Measurements from ENCODE around the gene HSPA12B.

The HSPA12B gene

DNA sequence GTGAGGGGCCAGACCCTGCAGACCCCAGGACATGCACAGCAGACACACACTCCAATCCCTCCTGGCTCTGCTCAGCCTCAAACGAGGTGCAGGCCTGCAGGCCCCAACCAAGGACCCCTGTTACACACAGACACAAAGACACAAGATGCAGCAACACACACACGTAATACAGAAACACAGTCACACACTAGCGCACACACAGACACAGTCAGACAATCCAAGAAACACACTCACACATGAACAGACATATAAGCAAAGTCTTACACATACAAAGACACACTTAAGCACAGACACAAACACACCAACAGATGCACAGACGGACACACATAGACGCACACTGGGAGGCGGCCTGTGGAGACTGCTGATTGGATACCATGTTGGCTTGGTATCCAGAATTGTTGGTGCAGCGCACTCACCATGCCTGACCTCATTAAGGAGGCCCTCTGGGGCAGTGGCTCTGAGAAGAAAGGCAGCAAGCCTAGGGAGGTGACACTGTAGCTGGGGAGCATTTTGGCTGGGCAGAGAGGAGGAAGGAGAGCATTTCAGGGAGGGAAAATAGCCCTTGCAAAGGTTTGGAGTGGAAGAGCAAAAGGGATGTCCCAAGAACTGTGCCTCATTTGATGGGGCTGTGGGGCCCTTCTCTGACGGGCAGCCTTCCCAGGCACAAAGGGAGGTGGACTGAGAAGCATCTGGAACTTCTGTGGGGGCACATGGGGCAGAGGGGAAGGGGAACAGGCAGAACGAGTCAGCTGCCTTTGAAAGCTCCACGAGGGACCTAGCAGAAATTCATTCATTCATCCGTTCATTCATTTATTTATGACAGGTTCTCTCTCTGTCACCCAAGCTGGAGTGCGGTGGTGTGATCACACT is 1.4 kb upstream of the HSPA12B start:
- DNase-seq: no peak

DNA sequence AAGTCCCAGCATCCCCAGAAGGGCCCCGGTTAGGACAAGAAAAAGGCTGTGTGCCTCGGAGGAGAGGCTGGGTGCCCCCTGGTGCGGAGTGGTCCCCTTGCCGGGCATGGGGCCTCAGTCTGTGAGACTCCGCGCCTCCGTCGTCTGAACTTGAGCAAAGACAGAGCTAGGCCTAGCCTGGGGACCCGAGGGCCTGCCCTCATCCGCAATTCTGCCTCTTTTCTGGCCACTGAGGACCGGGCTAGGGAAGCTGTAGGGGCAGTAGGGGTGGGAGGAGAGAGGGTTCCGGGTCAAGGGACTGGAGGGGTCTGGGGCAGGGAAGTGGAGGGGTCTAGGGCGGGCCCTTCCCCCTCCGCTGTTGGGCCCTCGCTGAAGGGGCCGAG is 550 bp upstream of the HSPA12B start:
- DNase-seq: no peak

DNA sequence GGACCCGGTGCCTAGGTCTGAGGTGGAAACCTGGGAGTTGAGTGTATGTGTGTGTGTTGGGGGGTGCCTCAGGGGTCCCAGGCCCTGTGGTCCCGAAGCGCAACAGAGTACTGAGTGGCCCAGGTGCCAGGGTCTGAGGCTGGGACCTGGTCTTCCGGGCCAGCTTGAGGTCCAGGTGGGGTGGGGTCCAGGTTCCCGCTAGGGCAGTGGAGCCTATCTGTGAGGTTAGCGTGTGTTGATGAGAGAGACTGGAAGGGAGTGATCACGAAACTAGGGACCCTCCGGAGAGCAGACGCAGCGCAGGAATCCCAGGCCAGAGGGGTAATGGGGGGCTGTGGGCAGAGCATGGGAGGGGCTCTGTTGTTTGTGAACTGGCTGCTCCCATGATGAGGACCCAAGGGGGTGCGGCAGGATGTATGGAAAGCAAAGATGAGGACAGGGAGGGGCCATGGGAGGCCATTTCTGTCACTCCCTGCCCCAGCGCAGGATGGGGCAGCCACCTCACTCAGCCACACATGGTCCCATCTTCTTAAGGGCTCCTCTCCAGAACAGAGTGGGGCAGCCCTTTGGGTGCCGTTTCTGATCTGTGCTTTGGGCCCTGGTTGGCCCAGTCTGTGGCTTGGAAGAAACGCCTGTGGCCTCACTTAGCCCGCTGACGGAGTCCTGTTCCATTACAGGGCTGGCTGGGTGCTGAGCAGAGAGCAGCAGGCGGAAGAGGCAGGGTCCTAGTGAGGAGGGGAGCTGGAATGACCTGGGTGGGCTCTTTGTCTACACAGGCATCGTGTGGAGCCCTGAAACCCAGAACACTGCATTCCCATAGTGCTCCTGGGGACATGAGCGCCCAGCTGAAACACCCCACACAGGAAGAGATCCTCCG is 872 bp downstream of the HSPA12B start:
- DNase-seq: no peak

DNA sequence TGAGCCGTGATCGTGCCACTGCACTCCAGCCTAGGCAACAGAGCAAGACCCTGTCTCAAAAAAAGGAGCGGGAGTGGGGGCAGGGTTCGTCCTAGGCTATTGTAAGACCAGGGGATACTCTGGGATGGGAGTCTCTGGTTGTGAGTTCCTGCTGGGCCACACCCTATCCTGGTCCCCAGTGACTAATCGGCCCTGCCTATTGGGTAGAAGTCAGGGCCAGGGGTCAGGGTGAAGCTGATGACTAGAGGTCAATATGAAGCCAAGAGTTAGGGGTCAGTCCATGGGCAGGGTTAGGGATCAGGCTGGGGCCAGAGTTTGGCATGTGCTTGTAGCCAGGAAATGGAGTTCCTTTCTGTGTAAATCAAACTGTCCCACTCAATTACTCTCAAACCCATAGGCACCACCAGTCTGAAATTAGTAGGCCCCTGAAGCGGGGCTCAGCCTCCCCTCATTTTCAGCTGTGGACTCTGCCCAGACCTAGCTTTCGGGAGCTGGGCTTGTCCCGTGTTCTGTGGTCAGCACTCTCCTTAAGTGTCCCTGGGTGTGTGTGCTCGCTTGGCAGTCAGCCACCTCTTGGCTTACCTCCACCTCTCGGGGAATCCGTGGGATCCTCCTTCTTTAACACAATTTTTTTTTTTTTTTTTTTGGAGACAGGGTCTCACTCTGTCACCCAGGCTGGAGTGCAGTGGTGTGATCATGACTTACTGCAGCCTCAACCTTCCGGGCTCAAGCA is 1.8 kb downstream of the HSPA12B start:
- DNase-seq: no peak

DNA sequence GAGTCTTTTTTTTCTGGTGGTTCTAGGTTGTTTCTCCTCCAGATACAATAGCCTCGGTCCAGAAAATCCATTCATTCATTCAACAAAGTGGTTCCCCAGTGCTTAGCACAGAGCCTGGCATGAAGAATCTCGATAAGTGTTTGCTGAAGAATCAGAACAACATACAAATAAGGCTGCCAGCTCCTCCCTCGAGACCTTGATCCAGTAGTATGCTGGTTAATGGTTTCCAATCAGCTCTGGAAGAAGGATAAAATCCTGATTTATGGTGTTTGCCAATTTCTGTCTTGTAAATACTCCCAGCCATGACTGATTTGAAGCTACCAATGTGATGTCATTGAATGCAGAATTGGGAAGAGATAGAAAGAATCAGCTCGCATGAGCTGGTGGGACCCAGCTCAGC is 3.3 kb downstream of the HSPA12B start:
- no peak for DNase-seq

DNA sequence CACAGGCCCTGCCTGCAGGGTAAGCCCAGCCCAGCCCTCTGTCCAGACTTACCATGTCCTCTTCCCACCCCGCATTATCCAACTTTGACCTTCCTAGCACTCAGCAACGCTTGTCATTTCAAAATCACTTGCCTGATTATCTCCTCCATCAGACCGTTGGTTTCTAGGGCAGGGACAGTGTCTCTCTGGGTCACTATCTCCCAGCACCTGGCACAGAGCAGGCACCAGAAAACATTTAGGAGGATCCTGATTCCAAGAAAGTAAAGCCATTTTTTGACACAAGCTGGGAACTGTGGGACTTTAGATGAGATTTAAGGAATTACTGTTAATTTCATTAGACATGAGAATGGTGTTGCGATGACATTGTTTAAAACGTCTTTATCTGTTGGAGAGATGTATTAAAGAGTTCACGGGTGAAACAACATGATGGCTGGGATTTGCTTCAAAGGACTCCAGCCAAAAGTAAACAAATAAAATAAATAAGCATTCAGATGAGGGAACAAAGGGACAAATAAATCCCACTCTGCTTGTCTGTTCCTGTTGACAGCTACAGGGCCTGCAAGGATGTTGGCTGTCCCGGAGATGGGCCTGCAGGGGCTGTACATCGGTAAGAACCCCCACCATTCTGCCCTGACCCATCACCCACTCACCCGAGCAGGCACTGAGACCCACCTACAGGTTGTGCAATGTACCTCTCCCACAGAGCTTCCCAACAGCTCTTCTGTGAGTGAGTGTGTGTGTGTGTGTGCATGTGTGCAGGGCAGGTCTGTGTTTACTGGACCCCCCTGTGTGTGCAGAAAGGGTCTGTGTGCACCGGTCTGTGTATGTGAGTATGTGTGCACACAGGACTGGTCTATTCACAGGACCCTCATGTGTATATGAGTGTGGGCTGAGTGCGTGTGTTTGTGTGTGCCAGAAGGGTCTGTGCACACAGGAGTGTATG is 5.9 kb downstream of the HSPA12B start:
- DNase-seq: no peak

DNA sequence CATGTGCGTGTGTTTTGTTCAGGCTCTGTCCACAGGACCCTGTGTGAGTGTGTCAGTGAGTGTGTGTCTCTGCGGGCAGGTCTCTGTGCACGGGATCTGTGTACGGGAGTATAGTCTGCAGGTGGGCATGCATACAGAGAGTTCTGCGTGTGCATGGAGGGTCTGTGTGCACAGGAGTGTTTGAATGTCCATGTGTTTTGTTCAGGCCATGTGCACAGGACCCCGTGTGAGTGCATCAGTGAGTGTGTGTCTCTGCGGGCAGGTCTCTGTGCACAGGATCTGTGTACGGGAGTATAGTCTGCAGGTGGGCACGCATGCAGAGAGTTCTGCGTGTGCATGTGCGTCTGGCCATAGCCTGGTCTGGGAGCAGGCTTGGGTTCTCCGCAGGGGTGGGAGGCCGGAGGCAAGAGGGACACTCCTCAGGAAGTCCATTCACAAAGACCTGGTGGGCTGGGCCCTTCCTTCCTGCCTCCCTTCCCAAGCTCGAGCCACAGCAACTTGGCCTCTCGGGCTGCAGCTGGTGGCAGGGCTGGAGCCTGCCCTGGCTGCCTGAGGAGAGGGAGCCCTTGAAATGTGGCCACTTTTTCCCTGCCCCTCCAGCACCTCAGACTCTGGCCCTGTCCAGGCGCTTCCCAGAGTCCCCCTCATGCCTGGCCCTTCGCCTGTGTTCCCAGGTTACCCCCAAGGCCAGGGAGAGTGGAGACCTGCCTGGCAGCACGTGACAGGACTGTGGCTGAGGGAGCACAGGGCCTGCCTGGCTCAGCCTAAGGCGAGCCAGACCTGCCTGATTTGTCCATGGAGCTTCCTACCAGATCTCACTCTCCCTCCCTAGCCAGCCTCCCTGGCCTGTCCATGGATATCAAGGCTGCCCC is 6.8 kb downstream of the HSPA12B start:
- no peak for DNase-seq

DNA sequence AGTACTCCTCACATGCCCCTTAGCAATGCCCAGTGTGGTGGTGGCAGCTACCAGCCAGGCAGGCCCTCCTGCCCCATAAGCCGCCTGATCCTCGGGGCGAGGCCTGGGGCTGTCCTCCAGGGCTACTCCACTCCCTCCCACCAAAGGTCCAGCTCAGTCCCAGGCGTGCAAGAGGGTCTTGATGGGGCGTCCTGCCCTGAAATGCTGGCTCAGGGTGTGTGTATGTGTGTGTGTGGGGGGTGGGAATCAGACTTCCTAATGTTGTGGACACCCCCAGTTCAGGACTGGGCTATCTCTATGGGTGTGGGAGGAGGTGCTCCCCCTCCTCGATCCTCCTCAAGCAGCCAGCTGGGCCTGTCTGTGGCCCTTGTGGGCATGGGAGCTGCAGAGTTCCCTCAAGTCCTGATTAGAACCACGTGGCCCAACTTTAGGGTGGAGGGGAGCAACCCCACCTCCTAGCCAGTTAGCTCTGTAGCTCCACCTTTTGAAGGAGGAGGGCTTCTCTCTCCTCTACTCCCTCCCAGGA is 7.5 kb downstream of the HSPA12B start:
- no peak for DNase-seq

DNA sequence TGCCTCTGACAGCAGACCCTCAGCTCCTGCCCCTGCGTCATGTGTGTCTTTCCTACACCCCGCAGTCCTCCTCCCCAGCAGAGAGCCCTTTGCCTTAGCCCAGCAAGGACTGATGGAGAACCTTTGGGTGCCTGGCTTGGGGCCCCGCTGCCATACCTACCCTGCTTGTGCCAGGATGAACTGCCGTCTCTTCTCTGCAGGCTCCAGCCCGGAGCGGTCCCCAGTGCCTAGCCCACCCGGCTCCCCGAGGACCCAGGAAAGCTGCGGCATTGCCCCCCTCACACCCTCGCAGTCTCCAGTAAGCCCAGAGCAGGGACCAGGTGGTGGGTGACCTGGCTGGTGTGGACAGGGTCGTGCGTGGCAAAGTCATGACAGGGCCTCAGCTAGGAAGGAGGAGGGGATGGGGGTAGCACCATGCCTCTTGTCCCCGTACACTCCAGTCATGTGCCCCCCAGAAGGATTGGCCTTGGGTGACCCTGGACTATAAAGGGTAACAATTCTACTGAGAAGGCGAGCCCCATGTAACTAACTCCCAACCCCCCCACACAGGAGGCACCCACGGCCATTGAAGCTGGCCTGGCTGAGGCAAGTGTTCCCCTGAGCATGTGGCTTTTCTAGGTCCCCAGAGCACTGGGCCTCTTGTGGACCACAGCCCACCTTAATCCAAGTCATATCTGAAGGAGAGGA is 8.3 kb downstream of the HSPA12B start:
- no peak for DNase-seq

DNA sequence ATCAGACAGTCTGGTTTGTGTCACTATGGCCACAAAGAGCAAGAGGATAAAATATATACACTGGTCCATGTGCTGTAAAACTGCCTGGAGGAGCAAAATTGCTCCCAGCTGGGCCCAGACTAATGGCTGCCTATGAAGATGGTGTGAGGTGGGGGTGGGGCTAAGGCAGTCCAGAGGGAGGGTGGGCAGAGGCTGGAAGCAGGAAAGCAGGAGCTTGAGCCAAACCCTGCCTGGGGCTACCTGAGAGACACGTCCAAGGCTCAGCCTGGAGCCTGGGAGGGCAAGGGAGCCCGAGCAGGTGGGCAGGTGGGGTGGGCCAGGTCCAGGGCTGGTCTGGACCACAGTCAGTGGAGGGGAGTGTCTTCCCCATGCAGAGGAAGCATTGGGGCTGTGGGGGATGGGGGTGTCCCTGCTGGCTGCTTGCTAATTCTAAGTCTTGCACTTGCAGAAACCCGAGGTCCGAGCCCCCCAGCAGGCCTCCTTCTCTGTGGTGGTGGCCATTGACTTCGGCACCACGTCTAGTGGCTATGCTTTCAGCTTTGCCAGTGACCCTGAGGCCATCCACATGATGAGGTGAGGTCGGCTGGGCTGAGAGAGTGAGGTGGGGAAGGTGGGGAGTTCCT is 9.5 kb downstream of the HSPA12B start:
- DNase-seq: no peak

DNA sequence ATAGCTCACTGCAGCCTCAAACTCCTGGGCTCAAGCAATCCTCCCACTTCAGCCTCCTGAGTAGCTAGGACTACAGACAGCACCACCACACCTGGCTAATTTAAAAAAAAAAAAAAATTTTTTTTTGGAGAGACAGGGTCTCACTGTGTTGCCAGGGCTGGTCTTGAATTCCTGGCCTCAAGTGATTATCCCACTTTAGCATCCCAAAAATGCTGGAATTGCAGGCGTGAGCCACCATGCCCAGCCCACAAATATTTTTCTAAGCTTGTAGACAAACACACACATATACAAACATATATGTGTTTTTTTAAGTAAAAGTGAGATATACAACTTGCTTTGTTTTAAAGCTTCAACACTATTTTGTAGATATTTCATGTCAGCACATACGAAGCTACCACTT is 10.8 kb downstream of the HSPA12B start:
- DNase-seq: no peak

DNA sequence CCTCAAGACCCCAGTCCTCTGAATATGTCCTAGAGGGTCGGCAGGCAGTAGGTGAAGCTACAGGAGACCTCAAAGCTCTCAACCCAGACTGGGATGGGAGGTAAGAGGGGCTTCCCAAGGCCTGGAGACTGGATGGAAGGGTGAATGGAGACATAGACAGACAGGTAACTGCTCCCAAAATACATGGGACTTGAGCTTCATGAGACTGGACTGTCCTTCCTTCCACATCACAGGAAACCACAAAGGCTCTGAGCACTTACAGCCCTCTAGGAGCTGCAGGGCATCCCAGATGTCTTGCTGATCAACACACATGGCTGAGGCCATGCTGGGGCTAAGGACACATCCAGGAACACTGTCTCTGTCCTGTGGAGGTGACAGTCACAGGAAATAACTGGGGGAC is 11.6 kb downstream of the HSPA12B start:
- no peak for DNase-seq

DNA sequence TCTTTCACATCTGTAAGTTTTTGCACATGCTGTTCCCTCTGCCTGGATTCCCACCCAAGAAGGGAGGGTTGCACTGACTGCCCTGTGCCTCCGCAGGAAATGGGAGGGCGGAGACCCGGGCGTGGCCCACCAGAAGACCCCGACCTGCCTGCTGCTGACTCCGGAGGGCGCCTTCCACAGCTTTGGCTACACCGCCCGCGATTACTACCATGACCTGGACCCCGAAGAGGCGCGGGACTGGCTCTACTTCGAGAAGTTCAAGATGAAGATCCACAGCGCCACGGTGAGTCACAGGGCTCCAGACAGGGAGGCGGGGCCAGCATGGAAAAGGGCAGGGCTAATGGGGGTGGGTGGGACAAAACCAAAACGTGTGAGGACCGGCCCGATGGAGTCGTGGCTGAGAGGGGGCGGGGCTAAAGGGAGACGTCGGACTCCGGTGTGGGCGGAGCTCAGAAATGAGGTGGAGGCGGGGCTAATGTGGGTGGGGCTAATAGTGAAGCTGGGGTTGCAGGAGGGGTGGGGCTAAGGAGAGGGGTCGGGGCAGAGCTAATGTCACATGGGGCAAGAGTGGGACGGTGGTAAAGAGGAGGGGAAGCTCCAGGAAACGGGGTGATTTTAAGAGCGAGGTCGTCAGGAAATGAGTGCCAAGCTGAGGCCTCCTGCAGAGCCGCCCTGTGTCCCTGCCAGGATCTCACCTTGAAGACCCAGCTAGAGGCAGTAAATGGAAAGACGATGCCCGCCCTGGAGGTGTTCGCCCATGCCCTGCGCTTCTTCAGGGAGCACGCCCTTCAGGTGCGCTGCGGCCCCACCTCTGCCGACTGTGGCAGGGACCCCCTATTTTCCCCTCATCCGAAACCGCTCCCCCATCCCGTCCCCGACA is 12.6 kb downstream of the HSPA12B start:
- peak; percentile 83 for DNase-seq

DNA sequence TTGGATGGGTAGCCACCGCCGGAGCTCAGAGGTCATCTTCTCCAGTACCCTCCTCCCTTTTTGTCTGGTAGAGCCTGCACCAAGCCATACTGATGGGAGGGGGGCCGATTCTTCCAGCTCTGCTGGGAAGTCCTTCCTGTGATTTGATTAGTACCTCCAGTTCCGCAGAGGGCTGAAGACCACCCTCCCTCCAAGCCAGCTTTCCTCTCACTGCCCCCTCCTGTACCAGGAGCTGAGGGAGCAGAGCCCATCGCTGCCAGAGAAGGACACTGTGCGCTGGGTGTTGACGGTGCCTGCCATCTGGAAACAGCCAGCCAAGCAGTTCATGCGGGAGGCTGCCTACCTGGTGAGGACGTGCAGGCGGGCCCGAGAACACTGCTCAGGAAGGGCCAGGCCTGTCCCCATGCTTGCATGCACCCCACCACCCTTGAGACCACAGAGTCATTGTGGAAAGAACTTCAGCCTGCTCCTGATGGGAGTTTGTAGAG is 13.2 kb downstream of the HSPA12B start:
- DNase-seq: no peak

DNA sequence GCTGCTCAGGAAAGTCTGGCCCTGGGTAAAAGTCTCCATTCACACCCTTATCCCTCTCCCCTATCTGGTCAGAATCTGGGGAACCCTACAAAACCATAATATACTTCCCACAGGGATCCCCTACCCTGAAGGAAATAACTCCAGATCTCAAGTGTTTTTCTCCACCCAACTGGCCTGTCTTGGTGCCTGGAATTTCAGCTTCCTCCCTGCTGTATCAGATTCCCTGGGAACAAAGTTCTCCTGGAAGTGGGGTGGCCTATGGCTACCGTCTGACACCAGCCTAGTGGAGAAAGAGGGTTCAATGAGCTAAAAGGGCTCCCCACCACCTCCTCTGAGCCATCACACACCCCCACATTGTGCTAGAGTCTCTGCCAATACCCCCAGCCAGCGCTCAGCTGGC is 15.0 kb downstream of the HSPA12B start:
- DNase-seq: no peak

DNA sequence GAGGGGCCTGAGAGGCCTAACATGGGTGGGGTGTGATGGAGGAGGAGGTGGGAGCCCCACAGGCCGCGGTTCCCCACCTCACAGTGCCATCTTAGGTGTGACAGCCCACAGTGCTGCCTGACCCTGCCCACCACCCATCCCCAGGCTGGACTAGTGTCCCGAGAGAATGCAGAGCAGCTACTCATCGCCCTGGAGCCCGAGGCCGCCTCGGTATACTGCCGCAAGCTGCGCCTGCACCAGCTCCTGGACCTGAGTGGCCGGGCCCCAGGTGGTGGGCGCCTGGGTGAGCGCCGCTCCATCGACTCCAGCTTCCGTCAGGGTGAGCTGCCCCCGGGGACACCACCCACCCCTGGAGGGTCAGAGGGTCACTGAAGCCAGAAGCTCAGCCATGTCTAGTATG is 15.6 kb downstream of the HSPA12B start:
- no peak for DNase-seq

DNA sequence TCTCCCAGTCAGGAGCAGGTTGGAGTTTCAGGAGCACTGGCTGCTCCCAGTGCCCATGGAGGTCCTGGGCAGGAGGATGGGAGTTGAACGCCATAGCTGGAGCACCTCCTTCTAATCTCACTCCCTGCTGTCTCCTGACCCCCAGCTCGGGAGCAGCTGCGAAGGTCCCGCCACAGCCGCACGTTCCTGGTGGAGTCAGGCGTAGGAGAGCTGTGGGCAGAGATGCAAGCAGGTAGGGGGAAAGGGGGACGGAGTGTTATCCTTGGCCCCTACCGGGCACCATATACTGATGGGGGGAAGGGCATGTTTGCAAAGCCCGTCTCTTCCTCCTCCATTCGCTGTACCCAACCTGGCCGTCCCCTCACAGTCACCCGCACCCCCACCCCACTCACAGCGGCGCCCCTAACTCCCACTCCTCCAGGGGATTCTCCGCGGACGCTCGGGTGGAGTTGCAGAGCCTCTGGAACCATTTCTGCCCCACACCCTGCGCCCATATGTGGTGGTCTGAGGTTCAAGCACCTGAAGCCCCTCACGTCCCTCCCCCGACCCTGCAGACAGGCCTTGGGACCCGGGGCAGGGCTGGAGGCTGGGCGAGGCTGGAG is 16.7 kb downstream of the HSPA12B start:
- DNase-seq: no peak
